Keratinocyte (primary cell): ENCODE data around the gene CUTA. TPM values are rescaled to one million over a fixed set of nuclear protein-coding genes. Genes with fewer than 3 reads are reported as not detected.
A peak's percentile ranks its signal among the peaks of the same experiment; 100 is the strongest.

Experiments
- DNase-seq: peaks from one replicate; pipeline ENCODE4 v3.0.0-alpha.2; 2011; ENCODE audit warnings: low read depth, missing footprints, low spot score
- FAIRE-seq: peaks from 2 replicates; lab custom pipeline; 2011; peaks lifted over from hg19 to GRCh38; lab: Jason Lieb, UNC
- H2AFZ ChIP-seq: 2 replicates; pipeline ENCODE4 v1.6.0; 2012; ENCODE audit warnings: low read length, control low read depth, inconsistent platforms; ENCODE audit not compliant: control insufficient read depth
- H3K27ac ChIP-seq: 2 replicates; pipeline ENCODE4 v1.5.1; 2011; ENCODE audit warnings: low read length; ENCODE audit not compliant: control insufficient read depth, insufficient read depth
- H3K27me3 ChIP-seq: 3 replicates; pipeline ENCODE4 v1.6.0; 2011; ENCODE audit warnings: low read length; ENCODE audit not compliant: control insufficient read depth, insufficient read depth; ENCODE audit errors: extremely low read depth
- H3K36me3 ChIP-seq, 2 experiments: 2 replicates in 1 of 2; 3 replicates in 1 of 2; pipeline ENCODE4 v1.5.1; 2011; ENCODE audit warnings: low read length in 2 of 2, mild to moderate bottlenecking in 1 of 2; ENCODE audit not compliant: control insufficient read depth in 2 of 2, insufficient read depth in 2 of 2; ENCODE audit errors: extremely low read depth in 1 of 2
- H3K4me1 ChIP-seq: 3 replicates; pipeline ENCODE4 v1.5.1; 2011; ENCODE audit warnings: low read length; ENCODE audit not compliant: control insufficient read depth, insufficient read depth; ENCODE audit errors: extremely low read depth
- H3K4me2 ChIP-seq: 3 replicates; pipeline ENCODE4 v1.6.0; 2011; ENCODE audit warnings: low read depth, low read length; ENCODE audit not compliant: control insufficient read depth, insufficient read depth; ENCODE audit errors: extremely low read depth
- H3K4me3 ChIP-seq, 3 experiments: fragments of 200-600 bp in 1 of 3; sonication (generic) in 1 of 3; 2 replicates in 2 of 3; 3 replicates in 1 of 3; pipeline ENCODE4 v1.5.1; 2011 to 2016; ENCODE audit warnings: low read length in 3 of 3, mild to moderate bottlenecking in 3 of 3, control low read depth in 2 of 3, inconsistent platforms in 1 of 3, low read depth in 1 of 3, mixed read lengths in 1 of 3, mixed run types in 1 of 3, moderate library complexity in 1 of 3; ENCODE audit not compliant: control insufficient read depth in 2 of 3, insufficient read depth in 2 of 3; ENCODE audit errors: extremely low read depth in 1 of 3
- H3K79me2 ChIP-seq: 2 replicates; pipeline ENCODE4 v1.6.0; 2012; ENCODE audit warnings: low read length; ENCODE audit not compliant: control insufficient read depth, insufficient read depth
- H3K9ac ChIP-seq: 3 replicates; pipeline ENCODE4 v1.6.0; 2011; ENCODE audit warnings: low read length; ENCODE audit not compliant: control insufficient read depth, insufficient read depth; ENCODE audit errors: extremely low read depth
- H3K9me1 ChIP-seq: 3 replicates; pipeline ENCODE4 v1.6.0; 2011; ENCODE audit warnings: low read length; ENCODE audit not compliant: control insufficient read depth, insufficient read depth; ENCODE audit errors: extremely low read depth
- H3K9me3 ChIP-seq: 2 replicates; pipeline ENCODE4 v1.5.1; 2012; ENCODE audit warnings: low read depth, low read length; ENCODE audit not compliant: control insufficient read depth
- H4K20me1 ChIP-seq: 3 replicates; pipeline ENCODE4 v1.6.0; 2011; ENCODE audit warnings: low read length; ENCODE audit not compliant: control insufficient read depth, insufficient read depth; ENCODE audit errors: extremely low read depth
- EZH2 ChIP-seq: IDR thresholded peaks from one replicate; pipeline ENCODE4 v1.6.1; 2012; ENCODE audit warnings: inconsistent platforms, mild to moderate bottlenecking, low read length, moderate library complexity
- dilution Hi-C: fragments of 300-500 bp; cut with MboI; formaldehyde crosslinking; loops from one replicate; pipeline ENCODE4 v1.7.0; 2020; ENCODE audit warnings: low sequenced_read_pairs; ENCODE audit not compliant: extremely low pct_ligation_motif_present
- polyA plus RNA-seq, 5 experiments: library from polyadenylated mRNA; depleted of rRNA in 3 of 5; stranded (reverse) in 3 of 5; stranded (forward) in 1 of 5; unstranded in 1 of 5; fragments of >200 nt; gene quantifications; 1 replicate in 1 of 5; 2 replicates in 3 of 5; 3 replicates in 1 of 5; pipeline versions ENCODE4 v1.2.1 to v1.2.3, GENCODE V29; 2011 to 2012; ENCODE audit warnings: missing spikeins in 2 of 5, low read depth in 1 of 5, low replicate concordance in 1 of 5
- TF ChIP-seq, protein P1 (sequence below), 3 experiments: IDR thresholded peaks in 1 of 3; conservative IDR thresholded peaks in 1 of 3; optimal IDR thresholded peaks in 1 of 3; 2 replicates in 2 of 3; 3 replicates in 1 of 3; pipeline versions ENCODE3 to v1.5.1; 2011; ENCODE audit warnings: low read length in 3 of 3, mild to moderate bottlenecking in 3 of 3, moderate library complexity in 2 of 3, control low read depth in 1 of 3, inconsistent platforms in 1 of 3; ENCODE audit not compliant: insufficient read depth in 2 of 3; ENCODE audit errors: extremely low read depth in 1 of 3

The CUTA gene
- polyA plus RNA-seq, 1 donor (not counting 4 experiments of a cell fraction or from before 2014, with no cell fraction given) = 178 TPM

DNA sequence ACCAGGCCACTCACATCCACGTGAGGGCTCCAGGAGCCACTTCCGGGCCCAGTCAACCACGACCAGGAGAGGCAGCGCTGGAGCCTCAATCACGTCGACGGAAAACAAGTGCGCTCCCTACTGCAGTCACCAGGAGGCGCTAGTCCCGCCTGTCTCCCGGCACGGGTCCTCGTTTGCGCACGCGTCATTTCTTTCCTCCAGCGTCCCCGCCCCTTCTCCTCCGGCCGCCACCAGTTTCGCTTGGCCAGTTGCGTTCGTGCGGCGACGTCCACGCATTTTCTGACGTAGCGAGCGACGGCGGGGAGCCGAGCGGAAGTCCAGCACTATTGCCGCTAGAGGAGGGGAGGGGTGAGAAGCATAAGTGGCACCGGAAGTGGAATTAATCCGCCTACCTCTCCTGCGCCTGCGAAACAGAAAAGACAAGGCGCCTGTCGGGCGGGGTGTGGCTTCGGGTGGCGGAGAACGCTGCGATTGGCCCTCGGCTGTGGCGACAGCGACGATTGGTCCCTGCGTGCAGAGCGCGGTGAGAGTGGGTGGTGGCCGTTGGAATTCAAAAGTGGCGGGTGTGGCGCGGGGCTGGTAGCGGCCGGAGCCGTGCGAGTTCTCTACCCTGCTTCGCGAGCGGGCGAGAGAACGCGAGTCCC is 26.5 kb downstream of the CUTA start, which contains the start of gene KIFC1:
Gene KIFC1, plus strand, starts transcription at position 546 of the 644 bp plus-strand sequence. CDS start 163 bp downstream, outside the sequence.
- peak within 1 kb of the TSS; percentile 75 for H3K9ac ChIP-seq
- peaks cover 30% of the 10 kb centered on the region for H3K4me1 ChIP-seq
- peak within 1 kb of the TSS; percentile 78 for H3K4me2 ChIP-seq
- TF ChIP-seq EZH2 = no peak
- TF ChIP-seq, protein P1, sequence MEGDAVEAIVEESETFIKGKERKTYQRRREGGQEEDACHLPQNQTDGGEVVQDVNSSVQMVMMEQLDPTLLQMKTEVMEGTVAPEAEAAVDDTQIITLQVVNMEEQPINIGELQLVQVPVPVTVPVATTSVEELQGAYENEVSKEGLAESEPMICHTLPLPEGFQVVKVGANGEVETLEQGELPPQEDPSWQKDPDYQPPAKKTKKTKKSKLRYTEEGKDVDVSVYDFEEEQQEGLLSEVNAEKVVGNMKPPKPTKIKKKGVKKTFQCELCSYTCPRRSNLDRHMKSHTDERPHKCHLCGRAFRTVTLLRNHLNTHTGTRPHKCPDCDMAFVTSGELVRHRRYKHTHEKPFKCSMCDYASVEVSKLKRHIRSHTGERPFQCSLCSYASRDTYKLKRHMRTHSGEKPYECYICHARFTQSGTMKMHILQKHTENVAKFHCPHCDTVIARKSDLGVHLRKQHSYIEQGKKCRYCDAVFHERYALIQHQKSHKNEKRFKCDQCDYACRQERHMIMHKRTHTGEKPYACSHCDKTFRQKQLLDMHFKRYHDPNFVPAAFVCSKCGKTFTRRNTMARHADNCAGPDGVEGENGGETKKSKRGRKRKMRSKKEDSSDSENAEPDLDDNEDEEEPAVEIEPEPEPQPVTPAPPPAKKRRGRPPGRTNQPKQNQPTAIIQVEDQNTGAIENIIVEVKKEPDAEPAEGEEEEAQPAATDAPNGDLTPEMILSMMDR (optimal IDR thresholded peaks at IDR 0.05 in 1 of 3, IDR thresholded peaks at IDR 0.05 in 1 of 3, conservative IDR thresholded peaks at IDR 0.05 in 1 of 3; ENCODE audit: extremely low read depth in 1 of 3, insufficient read depth in 2 of 3, low read length in 3 of 3) = peak; percentile 98 to 99 (median 98)
- H3K4me3 ChIP-seq = peak within 1 kb of the TSS; percentile 50 to 94 (median 84)
- DNase-seq (peak; percentile 98), FAIRE-seq (peak; percentile 83)
- H3K27ac ChIP-seq = peak within 1 kb of the TSS; percentile 94
- H3K9me1 ChIP-seq = no peaks in the 10 kb centered on the region
- H3K27me3 ChIP-seq = no peaks in the 10 kb centered on the region
- H4K20me1 ChIP-seq = no peaks in the 10 kb centered on the region
- H3K36me3 ChIP-seq = peaks cover 0 to 3% of the 10 kb centered on the region in 2 experiments
- H3K9me3 ChIP-seq = no peaks in the 10 kb centered on the region
- peaks cover 46% of the 10 kb centered on the region for H3K79me2 ChIP-seq
- dilution Hi-C loops = no loop called here
- H2AFZ ChIP-seq = peak within 1 kb of the TSS; percentile 92

GRCh38 chr6:33390767-33391277 is 27.1 kb downstream of the CUTA start:
- H3K4me3 ChIP-seq = peak overlapping the region in 2 of 3 experiments; percentile 43 to 47
- peaks cover 0 to 3% of the 10 kb centered on the region in 2 experiments for H3K36me3 ChIP-seq
- peak overlapping the region; percentile 78 for H3K4me2 ChIP-seq
- H3K9me1 ChIP-seq = no peaks in the 10 kb centered on the region
- peak overlapping the region; percentile 75 for H3K9ac ChIP-seq
- peaks cover 40% of the 10 kb centered on the region for H3K79me2 ChIP-seq
- no peak for TF ChIP-seq EZH2
- TF ChIP-seq, protein P1 (optimal IDR thresholded peaks at IDR 0.05 in 1 of 3, IDR thresholded peaks at IDR 0.05 in 1 of 3, conservative IDR thresholded peaks at IDR 0.05 in 1 of 3; ENCODE audit: extremely low read depth in 1 of 3, insufficient read depth in 2 of 3, low read length in 3 of 3) = no peak
- H4K20me1 ChIP-seq = no peaks in the 10 kb centered on the region
- no peaks in the 10 kb centered on the region for H3K27me3 ChIP-seq
- dilution Hi-C loops = no loop called here
- FAIRE-seq (no peak), DNase-seq (no peak)
- H3K4me1 ChIP-seq = peaks cover 30% of the 10 kb centered on the region
- H2AFZ ChIP-seq = peak overlapping the region; percentile 92
- H3K27ac ChIP-seq = peak overlapping the region; percentile 94
- H3K9me3 ChIP-seq = no peaks in the 10 kb centered on the region
